22Rv1 (cell line): Measurements from ENCODE around the gene ACE2.

Source experiments
- H3K27ac ChIP-seq: fragments of 450-650 bp; 2 replicates; pipeline ENCODE4 v1.5.1; 2017
- ZFX ChIP-seq: fragments of 450-650 bp; IDR thresholded peaks from 2 replicates; pipeline ENCODE4 v1.6.1; 2017; ENCODE audit warnings: antibody characterized with exemption, borderline replicate concordance
- TF ChIP-seq, protein P1 (sequence below): fragments of 450-650 bp; IDR thresholded peaks from 2 replicates; pipeline ENCODE4 v1.5.1; 2017; ENCODE audit warnings: mild to moderate bottlenecking

The ACE2 gene

DNA sequence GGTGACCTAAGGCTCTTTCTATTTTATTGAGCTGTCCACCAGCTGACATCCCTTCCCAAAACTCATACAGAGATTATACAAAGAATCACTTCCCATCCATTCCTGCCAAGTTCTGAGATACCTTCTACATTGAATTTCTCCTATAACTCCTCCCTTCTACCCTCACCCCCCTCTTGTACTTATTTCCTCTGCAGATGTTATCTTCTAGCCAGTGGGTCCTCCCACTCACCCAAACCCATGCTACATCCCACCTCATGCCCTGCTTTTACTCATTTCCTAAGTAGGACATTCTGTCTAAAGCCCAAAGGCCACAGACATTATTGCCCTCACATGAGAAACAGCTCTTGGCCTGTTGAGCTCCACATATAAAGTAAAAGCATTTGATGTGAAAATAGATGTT lies 71.6 kb downstream of the ACE2 start:
- TF ChIP-seq, protein P1, sequence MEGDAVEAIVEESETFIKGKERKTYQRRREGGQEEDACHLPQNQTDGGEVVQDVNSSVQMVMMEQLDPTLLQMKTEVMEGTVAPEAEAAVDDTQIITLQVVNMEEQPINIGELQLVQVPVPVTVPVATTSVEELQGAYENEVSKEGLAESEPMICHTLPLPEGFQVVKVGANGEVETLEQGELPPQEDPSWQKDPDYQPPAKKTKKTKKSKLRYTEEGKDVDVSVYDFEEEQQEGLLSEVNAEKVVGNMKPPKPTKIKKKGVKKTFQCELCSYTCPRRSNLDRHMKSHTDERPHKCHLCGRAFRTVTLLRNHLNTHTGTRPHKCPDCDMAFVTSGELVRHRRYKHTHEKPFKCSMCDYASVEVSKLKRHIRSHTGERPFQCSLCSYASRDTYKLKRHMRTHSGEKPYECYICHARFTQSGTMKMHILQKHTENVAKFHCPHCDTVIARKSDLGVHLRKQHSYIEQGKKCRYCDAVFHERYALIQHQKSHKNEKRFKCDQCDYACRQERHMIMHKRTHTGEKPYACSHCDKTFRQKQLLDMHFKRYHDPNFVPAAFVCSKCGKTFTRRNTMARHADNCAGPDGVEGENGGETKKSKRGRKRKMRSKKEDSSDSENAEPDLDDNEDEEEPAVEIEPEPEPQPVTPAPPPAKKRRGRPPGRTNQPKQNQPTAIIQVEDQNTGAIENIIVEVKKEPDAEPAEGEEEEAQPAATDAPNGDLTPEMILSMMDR = no peak
- no peak for TF ChIP-seq ZFX
- H3K27ac ChIP-seq = no peak overlapping the region

GRCh38 chrX:15525664-15526416 lies 74.9 kb downstream of the ACE2 start:
- H3K27ac ChIP-seq = no peak overlapping the region
- no peak for TF ChIP-seq ZFX
- TF ChIP-seq, protein P1 = no peak

GRCh38 chrX:15524417-15524816 lies 76.3 kb downstream of the ACE2 start:
- no peak overlapping the region for H3K27ac ChIP-seq
- no peak for TF ChIP-seq ZFX
- TF ChIP-seq, protein P1 = no peak

- no peak for TF ChIP-seq ZFX
- TF ChIP-seq, protein P1 = no peak
- no peak overlapping the region for H3K27ac ChIP-seq
Observed at GRCh38 chrX:15523088-15523487, 77.7 kb downstream of the ACE2 start.

GRCh38 chrX:15522464-15522863 lies 78.3 kb downstream of the ACE2 start:
- TF ChIP-seq ZFX = no peak
- TF ChIP-seq, protein P1 = no peak

GRCh38 chrX:15515931-15516330 lies 84.8 kb downstream of the ACE2 start:
- H3K27ac ChIP-seq = no peak overlapping the region

More at GRCh38 chrX:15522464-15522863, 78.3 kb downstream of the ACE2 start:
- H3K27ac ChIP-seq = no peak overlapping the region

GRCh38 chrX:15514279-15514678 lies 86.5 kb downstream of the ACE2 start:
- no peak overlapping the region for H3K27ac ChIP-seq
- no peak for TF ChIP-seq ZFX
- TF ChIP-seq, protein P1 = no peak

More at GRCh38 chrX:15515931-15516330, 84.8 kb downstream of the ACE2 start:
- TF ChIP-seq, protein P1 = no peak
- no peak for TF ChIP-seq ZFX
